Smooth muscle cell of the brain vasculature (primary cell): ENCODE data around the gene YAP1.
"Not testable (repeated sequence)": the region's sequence is repeated elsewhere in the genome, so short reads cannot be mapped to it uniquely, and the experiment has no call there.

ENCODE experiments used
- DNase-seq: peaks from one replicate; pipeline ENCODE4 v3.0.0-alpha.2; 2012; ENCODE audit warnings: low read depth, low spot score

The YAP1 gene

DNA sequence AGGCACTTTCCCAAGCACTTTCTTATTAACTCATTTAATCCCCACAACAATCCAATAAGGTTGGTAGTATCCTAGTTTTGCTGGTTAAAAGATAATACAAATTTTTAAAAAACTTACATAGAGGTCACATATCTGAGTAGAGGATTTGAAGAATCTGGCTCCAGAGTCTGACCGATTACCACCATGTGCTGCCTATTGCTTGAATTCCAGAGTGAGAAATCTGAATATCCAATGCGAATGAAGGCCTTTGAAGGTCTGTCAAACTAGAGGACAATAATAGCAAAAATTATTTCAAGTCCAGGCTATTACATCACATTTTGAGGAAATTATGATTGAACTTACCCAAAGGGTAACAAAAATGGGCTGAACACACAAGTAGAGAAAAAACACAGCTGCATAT lies 129.2 kb downstream of the YAP1 start:
- DNase-seq = no peak

DNA sequence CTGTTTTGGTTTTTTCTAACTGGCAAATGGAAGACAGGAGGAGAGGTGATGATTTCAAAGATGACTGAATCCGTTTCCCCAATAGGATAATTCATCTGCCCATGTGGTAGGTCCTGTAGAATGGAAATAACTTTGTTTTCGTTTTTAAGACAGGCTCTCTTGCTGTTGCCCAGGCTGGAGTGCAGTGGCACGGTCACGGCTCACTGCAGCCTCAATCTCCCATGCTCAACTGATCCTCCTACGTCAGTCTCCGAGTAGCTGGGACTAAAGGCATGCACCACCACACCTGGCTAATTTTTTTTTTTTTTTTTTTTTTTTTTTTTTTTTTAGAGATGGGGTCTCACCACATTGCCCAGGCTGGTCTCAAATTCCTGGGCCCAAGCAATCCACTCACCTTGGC lies 129.7 kb downstream of the YAP1 start:
- DNase-seq = no peak

DNA sequence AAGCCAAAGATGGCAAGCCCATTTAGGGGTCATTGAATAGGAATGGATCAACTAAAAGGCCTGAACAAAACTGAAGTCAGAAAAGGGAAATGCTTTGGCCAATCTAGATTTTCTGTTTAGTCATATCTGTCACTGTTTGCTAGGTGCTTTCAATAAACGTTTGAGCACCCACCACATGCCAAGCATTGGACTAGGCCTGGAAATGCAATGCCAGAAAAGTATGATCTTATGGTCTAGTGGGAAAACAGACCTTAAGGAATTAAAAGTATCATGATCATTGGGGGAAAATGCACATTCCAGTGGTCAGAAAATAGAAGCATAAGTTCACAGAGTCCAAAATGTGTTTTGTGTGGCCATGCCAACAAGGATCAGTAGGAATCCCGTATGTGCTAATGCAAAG lies 130.3 kb downstream of the YAP1 start:
- no peak for DNase-seq

- DNase-seq = no peak
These were observed 130.8 kb downstream of the YAP1 start for GRCh38 chr11:102241026-102241425.

- DNase-seq = no peak
These were observed 133.2 kb downstream of the YAP1 start for GRCh38 chr11:102243399-102243884.

DNA sequence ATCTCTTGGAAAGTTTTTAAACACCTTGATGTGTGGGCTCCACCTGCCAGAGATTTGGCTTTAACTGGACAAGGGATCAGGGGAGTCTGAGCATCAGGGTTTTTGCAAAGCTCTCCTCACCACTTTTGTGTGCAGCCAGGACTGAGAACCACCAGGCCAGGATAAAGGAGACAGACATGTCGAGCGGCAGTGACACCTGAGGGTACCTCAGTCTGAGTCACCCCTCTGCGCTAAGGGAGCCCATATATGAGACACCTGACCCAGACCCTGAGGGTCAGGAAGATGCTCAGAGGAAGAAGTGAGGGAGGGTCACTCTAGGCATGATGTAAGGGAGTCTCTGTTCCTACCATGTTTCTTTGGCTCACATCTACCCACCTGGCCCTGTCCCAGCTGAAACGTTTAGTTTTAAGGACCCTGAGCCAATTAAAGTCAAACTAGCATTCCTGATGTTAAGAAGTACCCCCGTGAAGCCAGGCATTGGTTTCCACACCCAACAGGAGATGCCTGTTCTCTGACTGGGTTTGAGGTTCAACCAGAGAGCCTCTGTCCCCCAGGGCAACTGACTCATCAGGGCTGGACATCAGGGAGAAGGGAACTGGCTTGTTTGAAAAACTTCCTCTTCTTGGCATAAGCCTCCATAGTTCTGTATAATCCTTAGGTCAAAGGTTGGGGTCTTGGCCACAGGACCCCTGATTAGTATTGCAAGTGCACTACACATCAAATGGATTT lies 134.6 kb downstream of the YAP1 start:
- no peak for DNase-seq

DNA sequence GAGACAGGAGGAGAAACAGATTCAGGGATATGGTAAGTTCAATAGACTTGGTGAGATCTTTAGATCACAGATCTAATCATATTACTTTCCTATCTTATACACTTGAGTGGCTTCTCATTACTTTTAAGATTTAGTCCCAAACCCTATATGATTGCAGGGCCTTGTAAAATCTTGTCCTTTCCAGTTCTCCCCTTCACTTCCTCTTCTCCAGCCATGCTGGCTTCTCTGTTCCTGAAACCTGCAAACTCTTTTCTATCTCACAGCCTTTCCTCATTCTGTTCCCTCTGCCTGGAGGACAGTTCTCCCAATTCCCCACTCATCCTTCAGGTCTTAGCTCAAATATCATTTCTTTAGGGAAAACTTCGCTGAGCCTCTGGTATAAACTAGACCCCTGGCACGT lies 141.2 kb downstream of the YAP1 start:
- DNase-seq = no peak

DNA sequence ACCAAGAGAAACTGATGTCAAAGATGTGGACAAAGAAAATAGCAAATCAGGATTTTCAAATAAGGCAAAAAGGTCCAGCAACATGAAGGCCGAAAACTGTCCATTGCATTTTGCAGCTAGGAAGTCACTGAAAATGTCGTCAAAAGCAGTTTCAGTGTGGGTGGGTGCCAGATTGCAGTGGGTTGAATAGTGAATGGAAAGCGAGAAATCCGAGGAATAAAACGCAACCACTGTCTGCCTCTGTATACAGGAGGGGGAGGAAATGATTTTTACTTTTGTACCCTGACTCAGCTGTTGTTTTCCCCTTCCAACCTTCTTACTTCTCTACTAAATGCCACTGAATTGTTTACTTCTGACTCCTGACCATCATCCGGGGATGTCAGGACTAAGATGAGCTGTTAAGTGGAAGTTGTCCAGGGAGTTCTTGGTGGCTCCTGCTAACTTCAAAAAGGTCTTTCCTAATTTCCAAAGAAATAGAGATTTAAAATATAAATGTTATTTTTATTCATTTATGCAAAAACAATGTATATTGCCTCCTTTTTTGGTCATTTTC lies 142.2 kb downstream of the YAP1 start:
- DNase-seq = no peak

DNA sequence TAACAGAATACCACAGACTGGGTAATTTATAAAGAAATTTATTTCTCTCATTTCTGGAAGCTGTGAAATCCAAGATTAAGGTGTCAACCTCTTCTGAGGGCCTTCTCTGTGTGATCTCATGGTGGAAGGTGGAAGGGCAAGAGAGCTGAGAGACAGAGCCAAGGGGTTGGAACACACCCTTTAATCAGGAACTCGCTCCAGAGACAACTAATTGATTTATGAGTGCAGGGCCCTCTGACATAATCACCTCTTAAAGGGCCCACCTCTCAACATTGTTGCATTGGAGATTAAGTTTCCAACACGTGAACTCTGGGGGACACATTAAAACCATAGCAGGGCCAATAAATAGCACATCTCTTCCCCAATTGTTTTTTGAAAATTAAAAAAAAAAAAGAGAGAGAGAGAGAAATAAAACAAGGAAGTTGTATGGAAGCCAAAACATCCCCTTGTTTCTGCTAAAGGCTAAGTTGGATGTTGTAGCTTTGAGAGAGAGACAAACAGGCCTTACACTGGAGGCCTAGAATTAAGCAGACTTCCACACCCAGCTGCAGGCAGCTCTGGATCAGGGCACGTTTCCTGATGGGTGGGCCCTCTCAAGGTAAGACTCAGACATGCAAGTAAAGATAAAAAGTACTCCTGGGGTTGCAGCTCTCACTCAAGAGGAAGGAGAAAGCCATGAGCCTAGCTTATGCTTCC lies 142.9 kb downstream of the YAP1 start:
- DNase-seq = no peak

- no peak for DNase-seq
These were observed 143.8 kb downstream of the YAP1 start for GRCh38 chr11:102254047-102254446.

DNA sequence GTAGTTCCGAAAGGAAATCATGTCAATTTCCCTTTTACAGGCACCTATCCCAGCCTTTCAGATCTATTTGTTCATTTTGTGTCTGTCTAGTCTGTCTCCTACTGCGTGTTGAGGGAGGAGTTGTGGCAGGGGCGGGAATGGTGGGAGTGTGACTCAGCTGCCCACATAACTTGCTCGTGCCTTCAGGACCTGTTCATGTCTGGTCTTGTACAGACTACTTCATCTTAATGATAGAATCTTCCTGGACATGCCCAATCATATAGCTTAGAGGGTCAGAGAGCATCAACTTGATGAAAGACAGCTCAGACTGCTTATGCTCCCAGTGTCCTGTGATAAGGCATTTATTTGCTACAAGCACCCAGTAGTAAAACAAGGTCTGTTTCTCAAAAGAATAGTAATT lies 146.0 kb downstream of the YAP1 start:
- DNase-seq = no peak

DNA sequence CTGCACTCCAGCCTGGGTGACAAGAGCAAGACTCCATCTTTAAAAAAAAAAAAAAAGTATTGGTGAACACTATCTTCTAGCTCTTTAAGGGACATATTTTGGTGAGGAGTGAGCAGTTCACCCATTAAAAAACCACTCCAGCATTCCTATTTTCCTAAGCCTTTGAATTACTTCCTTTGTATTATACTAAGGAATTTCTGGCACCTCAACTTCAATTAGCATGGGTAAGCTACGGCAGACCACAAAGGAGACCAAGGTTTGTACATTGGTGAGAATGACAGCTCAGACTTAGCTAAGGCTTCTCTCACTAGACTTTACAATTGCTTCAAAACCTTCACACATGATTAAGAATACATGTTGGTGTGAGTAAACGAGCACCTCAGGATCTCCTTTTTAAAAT lies 150.0 kb downstream of the YAP1 start:
- no peak for DNase-seq

- no peak for DNase-seq
These were observed 153.2 kb downstream of the YAP1 start for GRCh38 chr11:102263379-102264003.

DNA sequence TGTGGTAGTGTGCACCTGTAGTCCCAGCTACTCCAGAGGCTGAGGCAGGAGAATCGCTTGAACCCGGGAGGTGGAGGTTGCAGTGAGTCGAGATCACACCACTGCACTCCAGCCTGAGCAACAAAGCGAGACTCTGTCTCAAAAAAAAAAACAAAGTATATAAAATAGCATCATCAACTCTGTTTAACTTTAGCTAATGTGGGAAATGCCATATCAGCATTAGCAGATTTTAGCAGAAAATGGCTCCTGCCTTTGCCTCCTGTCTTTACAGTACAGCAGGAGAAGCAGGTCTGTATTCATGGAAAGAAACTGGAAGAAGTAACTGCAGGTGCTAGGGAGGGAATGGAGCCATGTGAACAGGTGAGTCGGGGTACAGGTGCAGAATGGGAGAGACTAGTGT lies 154.5 kb downstream of the YAP1 start:
- not testable (repeated sequence) for DNase-seq

DNA sequence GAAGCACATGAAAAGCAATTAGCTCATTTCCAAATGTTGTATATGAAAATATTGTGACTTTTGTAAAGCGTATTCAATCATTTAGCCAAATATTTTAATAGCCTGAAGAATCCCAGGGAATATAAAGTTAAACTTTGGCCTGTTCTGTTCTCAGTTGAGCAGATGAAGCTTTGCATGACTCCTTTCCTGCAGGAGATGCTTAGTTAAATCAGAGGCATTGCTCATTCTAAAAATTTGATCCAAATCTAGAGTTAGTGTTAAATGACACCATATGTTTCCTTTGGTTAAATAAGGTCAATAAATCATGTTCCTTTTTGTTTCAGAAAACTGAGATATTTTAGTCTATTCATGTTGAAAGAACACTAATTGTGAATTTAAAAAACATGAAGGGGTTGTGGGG lies 155.9 kb downstream of the YAP1 start:
- no peak for DNase-seq

DNA sequence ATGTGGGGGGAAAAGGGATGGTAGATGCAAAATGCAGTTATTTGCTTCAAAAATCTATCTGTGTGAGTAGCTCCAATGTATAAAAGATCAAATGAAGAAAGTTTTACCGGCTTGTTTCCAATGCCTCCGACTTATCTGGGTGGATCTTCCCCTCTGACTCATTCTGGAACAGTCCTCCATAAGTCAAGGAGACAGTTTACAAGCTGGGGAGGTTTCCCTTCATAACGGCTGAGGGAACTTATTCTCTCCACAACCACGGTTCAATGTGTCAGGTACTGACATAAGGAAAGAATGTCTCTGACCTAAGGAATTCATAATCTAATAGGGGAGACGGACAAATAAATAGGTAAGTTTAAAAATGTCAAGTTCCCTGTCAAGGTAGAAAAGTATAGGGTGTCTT lies 157.4 kb downstream of the YAP1 start:
- no peak for DNase-seq

GRCh38 chr11:102268083-102268984 lies 158.1 kb downstream of the YAP1 start:
- no peak for DNase-seq

- no peak for DNase-seq
These were observed 158.8 kb downstream of the YAP1 start for GRCh38 chr11:102268985-102269470.

GRCh38 chr11:102269927-102270326 lies 159.7 kb downstream of the YAP1 start:
- no peak for DNase-seq

GRCh38 chr11:102272047-102272824 lies 162.0 kb downstream of the YAP1 start:
- no peak for DNase-seq

DNA sequence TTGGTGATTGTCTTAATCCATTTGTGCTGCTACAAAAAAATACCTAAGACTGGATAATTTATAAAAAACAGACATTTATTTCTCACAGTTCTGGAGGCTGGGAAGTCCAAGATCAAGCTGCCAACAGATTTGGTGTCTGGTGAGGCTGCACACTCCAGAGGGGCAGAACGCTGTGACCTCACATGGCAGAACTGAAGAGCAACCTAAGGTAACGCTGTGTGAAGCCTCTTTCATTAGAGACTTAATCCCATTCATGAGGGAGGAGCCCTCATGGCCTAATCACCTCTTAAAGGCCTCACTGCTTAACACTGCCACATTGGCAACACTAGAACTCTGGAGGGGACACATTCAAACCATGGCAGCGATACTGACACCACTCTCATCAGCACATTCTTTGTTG lies 164.4 kb downstream of the YAP1 start:
- DNase-seq = no peak
